ENCODE data around the gene ANAPC4.

ANAPC4 gene

DNA sequence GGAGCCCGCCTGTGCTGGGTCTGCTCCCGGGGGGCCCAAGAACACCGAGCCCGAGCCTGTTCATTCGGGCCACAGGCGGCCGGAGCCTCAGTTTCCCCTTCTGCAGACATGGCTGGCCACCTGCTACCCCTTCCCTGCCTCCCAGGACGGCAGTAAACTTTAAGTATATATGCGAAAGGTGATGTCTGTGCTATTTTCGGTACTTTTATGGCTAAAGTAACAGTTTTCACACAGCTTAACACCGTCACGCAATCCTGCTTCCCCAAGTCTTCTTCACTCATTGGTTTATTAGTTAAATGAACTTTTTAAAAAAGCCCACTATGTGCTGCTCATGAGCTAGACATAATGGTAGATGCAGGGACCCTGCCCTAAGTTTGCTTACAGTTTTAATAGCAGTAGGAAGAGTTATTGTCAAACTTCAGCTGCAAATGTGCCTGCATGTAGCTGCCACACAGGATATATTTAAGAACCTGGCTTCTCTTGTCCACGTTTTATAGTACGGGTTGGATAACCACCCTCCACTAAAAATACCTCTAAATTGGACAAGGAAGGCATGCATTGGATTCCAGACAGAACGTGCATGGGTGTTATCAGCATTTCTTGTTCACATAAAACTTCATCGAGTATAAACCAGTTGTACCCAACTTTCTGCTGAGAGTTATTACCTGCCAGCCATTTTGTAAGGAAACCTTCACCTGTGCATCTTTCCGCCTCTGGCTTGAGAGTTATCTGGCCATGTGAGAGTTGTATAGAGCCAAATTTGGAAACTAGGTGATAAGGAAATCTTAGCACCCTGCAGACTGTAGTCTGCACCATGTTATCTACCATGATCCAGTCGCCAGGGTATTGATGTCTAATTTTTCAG is 741 bp downstream of the ANAPC4 start:
- no peak for DNase-seq (ENCODE audit: low read depth)

DNA sequence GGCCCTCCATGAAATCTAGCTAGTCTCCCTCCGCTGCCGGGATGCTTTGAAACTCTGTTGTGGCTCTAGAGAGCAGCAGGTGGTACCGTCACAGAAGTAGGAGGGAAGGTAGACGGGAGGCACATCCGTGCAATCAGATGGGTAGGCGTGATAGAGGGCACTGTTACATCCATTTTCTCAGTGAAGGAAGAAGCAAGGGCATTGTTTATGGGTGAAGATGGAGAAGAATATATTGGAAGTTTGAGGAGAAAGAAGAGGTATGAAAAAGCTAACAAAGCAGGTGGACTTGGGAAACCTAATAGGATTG is 1.3 kb downstream of the ANAPC4 start:
- no peak for DNase-seq (ENCODE audit: low read depth)

DNA sequence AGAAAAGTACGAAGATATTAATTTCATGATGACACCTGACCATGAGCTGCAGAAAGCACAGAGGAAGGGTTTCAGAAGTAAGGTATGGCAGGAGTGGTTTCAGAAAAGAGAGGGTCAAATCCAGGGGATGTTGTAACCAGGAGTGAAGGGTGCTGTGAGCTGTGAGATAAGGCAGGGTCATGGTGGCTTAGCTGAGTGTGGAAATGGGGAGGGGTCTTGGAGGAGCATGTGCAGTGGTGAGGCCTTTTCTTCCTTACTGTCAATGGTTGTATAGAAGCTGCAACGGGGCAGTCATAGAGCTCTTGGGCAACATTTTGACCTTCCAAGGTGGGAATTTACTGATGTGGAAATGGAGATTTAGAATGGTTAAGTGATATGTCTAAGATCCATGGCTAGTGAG is 2.5 kb downstream of the ANAPC4 start:
- no peak for DNase-seq (ENCODE audit: low read depth)

DNA sequence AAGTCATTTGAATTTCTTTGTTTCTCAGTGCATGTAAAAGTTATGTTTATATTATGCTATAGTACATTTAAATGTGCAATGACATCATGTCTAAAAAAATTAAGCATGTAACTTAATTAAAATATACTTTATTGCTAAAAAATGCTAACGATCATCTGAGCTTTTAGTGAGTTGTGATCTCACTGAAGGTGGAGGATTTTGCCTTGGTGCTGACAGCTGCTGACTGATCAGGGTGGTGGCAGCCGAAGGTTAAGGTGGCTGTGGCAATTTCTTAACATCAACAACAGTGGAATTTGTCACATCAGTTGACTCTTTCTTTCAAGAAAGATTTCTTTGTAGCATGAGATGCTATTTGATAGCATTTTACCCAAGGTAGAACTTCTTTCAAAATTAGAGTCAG is 6.6 kb downstream of the ANAPC4 start:
- no peak for DNase-seq (ENCODE audit: low read depth)

DNA sequence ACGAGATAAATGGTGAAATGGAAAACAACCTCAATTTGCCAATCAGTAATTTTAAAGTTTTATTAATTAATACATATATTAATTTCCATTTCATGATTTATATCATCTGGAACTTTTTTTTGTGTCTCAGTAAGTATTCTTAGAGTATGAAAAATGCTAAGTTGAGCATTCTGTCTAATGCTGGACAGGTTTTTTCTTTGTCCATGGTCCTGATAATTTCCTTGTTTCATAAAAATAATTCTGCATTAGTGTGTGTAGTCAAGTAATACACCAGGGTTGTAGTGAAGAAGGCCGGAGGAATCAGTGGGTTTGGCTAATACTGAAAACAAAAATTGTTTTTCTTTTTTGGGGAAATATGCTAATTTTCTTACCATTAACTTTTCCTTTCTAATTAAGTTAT is 9.9 kb downstream of the ANAPC4 start:
- DNase-seq (ENCODE audit: low read depth): no peak

DNA sequence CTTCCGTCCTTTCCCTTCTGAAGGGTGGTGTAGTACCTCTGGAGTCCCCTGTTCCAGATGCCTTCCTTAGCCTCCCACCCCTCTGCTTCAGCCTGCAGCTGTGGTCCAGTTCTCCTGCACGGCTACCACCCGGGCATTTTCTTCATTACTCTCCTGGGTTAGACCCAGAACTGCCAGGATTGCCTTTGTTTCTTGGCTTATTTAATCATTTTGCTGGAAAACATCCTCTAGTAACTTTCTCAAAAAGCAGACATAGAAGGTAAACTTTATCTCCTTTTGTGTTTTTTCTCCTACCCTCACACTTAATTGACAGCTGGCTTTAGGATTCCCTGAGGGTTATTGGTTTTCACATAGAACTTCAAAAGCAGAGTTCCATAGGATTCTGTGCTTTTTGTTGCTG is 20.2 kb downstream of the ANAPC4 start:
- no peak for DNase-seq (ENCODE audit: low read depth)

DNA sequence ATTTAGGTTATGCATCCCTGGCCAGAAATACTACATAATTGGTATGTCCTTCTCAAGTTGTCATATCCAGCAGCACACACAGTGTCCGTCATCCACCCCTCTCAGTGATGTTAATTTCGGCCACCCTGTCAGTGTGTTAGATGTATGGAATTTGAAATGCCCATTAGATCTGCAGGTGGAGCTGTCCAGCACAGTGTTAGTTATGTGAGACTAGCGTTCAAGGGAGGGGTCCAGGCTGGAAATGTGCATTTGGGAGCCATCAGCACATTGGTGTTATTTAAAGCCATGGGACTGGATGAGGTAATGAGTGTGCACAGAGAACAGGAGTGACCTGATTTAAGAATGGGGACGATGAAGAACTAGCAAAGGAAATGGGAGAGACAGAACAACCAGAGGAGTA is 22.4 kb downstream of the ANAPC4 start:
- DNase-seq (ENCODE audit: low read depth): no peak

DNA sequence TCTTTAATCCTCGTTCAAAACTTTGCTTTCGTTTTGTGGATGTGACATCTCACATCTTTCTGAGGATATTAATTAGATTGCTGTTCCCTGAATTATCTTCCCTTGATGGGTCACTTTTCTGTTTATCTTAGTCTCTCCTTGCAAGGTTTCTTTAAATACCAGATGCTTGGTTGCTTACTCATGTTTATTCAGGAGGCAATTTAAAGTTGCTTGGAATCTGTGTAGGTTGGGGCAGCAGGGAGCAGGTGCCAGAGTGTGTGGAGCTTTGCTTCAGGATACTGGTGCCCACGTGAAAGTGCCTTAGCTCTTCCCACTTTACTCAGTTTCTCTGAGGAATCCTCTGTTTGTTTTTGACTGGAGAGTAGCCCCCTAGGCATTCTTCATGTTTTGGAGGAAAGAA is 24.0 kb downstream of the ANAPC4 start:
- DNase-seq (ENCODE audit: low read depth): no peak

DNA sequence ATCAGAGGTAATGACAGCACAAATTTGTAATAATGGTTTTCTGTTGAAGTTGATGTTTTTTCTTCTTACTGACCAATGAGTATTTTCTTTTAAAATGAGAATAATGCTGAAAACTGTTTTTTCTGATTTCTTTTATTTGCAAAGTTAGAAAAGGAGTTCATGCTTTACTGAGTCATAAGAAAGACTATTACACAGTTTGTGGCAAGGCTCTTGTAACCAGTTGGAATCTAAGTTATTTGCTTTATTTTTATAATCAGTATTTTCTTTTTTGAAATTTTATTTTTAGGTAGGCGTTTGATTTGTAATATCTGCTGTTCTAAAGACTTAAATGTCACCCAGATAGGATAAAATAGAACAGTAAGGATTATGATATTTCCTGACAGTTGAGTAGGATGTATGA is 25.5 kb downstream of the ANAPC4 start:
- DNase-seq (ENCODE audit: low read depth): no peak

DNA sequence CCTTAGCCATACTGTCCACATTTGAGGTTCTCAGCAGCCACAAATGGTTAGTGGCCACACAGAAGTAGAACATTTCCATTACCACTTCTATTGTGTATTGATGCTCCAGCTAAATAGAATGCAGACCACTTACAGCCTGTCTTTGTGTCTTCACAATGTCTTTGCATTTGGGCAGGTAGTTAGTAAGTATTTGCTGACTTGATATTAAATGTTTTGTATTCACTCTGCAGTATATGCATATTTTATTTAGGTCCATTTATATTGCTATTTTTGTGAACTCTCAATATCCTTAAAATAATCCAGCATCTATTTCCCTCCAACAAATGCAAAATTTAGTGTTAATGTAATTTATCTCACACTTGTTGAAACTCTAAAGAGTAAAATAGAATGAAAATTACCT is 26.6 kb downstream of the ANAPC4 start:
- DNase-seq (ENCODE audit: low read depth): no peak

DNA sequence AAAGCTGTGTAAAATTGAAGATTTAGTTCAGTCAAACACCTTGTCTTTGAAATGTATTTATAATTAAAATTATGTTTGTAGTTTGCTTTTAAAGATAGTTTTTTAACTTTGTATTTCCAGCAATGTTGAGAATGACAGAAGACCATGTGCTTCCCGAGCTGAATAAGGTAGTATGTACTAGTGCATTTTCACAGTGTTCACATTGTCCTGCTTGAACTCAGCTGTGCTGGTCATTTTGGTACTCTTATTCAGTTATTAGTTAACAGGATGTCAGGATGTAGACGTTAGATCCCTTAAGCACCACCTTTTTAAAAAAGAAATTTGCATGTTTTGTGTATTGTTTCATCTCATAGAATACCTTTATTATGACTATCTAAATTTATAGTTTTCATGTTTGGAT is 28.4 kb downstream of the ANAPC4 start:
- DNase-seq (ENCODE audit: low read depth): no peak

DNA sequence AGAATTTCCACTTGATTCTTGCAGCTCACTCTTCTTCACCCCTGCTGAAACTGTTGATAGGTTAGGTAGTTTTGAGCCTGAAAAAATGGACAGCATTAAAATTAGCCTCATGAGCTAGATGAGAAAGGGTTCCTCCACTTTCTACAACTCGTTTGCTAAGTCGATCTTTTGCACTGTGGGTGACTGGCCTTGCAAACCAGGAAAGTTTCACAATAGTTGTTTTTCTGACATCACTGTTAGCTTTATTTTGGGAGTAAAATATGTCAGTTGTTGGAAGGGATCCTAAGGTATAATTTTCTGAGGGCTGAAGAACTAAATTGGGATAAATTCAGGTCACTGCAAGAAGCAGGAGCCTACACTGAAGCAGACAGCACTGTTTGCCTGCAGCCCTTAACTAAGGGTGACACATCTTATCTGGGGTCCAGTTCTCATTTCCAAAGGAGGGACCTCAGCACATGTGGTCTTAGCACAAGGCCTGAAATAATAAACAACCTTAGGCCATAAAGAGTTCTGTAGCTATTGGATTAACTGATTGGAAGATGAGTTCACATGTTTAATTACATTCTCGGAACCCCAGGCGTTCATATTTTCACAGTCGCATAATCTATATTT is 29.1 kb downstream of the ANAPC4 start:
- DNase-seq (ENCODE audit: low read depth): no peak

DNA sequence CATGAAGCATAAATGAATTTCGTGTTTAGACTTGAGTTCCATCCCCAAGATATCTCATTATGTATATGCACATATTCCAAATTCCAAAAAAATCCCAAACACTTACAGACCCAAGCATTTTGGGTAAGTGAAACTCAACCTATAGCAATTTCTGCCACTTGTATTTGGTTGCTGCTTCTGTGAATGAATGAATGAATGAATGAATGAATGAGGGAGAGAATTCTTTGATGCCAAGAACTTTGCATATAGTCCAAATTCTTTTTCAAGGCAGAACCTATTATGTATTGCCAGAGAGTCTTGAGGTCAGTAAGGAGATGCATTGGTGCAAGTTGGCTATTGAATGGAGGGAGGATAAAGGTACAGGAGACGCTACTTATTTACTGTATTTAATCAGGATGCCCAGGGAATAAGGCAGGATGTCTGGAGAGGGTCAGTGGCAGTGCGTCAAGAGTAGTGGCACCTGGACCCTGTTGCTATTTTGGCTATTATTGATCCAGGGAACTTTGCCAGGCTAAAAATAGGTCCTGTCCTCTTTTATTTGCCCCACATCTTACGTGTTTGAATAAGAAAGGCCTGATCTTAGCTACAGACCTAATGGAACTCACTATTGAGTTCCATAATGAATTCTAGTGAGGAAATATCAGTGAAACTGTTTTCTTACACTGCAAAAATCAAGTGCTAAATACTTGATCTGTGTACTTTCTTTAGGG is 33.9 kb downstream of the ANAPC4 start:
- no peak for DNase-seq (ENCODE audit: low read depth)

DNA sequence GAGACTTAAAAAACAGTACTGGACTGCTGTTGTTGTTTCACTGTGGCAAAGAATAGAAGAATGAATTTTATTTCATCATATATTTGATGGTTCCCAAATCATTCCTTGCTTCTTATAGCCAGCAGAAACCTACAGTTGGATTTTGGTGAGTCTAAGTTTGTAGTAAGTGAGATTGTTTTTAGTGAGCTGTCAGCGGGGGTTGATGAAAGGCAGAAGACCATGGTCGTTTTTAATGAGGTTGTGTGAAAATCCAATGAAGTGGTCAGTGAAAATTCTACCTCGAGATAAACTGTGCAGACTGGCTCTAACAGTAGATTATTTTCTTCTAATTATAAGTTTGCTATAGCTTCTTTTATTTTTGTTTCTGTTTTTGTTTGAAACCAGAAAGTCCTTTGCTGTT is 36.2 kb downstream of the ANAPC4 start:
- DNase-seq (ENCODE audit: low read depth): no peak

DNA sequence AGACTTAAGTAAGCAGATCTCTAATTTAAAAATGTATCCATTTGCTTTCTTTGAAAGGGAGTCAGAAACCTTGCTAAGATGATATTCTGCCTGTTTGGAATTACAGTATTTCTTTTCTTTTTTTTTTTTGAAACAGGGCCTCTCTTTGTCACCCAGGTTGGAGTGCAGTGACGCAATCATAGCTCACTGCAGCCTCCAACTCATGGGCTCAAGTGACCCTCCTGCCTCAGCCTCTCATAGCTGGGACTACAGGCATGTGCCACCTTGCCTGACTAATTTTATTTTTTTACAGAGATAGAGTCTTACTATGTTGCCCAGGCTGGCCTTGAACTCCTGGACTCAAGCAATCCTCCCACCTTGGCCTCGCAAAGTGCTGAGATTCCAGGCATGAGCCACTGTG is 40.0 kb downstream of the ANAPC4 start:
- no peak for DNase-seq (ENCODE audit: low read depth)

DNA sequence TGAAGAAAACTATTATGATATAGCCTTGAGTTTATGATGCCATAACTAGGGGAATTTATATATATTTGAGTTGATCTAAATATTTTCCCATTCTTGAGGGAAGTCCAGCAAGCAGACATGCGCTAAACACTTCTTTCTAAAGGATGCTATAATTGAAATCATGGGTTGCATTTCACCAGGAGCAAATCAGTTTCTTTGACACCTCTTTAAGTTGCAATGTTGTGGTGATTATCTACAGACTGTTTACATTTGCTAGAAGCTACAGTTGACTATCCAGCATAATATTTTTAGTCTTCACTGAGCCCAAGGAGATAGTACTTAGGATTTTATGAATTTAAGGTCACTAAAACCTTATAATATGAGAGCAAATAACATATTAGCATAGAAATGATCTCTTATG is 43.9 kb downstream of the ANAPC4 start:
- no peak for DNase-seq (ENCODE audit: low read depth)

DNA sequence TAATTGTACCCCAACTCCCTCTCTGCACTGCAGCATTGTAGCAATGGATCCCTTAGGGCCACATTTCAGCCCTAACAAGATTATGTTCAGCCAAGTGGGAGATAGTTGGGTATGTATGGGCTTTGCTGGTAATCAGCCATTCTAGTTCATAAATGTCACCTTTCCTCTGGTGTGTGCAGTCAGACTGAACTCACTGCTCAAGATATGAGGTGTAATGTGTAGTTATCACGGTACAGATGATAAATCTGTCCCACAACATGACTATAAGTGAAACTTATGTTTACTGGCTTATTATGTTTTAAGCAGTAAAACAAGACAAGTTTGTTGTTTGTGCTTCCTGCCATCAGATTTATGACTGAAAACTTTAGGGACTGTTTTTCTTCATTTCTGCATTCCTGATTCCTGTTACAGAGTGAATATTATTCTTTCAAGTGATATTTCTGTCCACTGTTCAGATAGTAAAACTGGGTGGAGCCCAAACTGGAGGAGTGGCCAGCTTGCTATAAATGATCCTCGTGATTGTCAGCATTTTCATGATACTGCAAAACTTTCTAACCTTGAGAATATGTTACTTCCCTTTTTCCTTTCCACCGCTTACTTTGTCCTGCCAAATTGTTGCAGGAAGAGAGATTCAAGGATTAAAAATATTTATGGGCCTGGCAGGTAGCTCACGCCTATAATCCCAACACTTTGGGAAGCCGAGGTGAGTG is 44.9 kb downstream of the ANAPC4 start:
- DNase-seq (ENCODE audit: low read depth): no peak

DNA sequence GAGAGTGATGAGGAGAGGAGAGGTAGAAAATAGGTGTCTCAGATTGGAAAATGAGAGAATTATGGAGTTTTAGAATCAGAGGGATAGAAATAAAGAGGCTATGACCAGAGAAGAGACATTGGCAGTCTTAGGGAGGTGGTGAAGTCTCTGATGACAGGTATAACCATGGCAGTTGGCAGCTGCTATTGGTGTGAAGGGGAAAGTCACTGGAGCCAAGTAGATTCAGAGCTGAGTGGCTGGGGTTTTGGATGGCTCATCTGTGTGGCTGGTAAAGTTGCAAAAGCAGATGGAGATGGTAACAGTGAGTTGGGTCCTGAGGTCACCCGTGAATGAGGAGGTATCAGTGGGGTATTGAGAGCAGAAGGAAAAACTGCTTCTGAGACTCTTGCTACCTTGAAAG is 46.5 kb downstream of the ANAPC4 start:
- DNase-seq (ENCODE audit: low read depth): no peak

DNA sequence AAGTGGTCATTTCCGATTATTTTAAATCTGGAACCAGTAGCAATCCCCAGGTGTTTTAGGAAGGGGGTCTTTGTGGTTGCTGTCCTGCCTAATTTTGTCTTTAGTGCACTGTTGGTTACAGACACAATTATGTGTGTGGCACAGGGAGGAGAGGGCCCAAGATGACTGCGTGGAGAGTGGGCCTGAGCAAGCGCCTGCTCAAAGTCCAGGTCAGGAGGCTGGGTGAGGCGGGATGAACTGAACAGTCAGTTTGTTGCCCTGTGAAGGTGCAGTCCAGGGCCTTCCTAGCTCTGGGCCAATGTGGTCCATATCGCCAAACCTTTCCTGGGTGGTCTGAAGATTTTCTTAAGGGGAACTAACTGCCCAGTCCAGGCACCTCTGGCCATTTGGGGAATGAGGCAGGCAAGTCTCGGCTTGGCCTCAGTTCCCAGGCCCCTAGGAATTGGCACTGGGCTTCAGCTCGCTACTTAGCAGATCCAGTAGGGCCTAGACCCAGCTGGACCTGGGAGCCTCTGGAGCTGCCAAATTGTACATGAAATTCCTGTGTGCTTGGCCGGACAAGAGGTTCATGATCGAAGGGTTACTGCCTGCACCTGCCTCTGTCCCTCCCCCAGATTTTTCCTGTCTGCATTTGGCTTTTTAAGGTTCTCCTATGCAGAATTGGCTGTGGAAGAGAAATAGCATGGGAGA is 47.6 kb downstream of the ANAPC4 start:
- DNase-seq (ENCODE audit: low read depth): no peak

DNA sequence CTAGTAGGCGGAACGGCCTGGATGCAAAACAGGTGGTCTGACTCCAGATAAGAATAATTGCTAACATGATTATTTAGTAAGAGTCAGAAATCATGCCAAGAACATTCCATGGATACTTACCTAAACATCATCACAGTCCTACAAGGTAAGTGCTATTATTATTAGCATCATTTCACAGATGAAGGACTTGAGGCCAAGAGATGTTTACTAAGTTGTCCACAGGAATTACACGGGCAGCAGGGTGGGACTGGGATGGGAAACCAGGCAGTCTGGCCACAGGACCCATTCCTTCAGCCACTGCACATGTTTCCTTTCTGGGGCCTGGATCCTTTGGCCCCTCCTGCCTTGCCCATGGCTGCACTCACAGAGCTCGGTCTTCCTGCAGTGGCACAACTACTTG is 48.3 kb downstream of the ANAPC4 start:
- DNase-seq (ENCODE audit: low read depth): no peak

DNA sequence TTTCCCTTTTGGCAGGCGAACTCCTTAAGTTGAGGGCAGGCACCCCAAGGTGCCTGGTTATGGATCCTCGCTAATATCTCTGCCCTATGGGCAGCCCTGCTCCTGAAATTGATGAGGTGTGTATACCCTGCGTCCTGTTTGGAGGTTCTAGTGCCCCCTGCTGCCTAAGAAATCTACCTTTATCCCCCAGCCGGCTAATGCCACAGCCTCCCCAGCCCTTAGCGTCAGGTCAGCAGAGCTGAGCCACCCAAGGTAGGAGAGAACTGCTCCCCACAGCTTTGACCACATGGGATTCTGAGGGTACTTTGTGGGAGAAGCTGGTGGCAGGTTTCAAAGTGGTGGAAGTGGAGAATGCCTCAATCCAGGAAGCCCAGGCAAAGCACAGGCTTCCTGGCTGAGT is 50.8 kb downstream of the ANAPC4 start:
- no peak for DNase-seq (ENCODE audit: low read depth)

DNA sequence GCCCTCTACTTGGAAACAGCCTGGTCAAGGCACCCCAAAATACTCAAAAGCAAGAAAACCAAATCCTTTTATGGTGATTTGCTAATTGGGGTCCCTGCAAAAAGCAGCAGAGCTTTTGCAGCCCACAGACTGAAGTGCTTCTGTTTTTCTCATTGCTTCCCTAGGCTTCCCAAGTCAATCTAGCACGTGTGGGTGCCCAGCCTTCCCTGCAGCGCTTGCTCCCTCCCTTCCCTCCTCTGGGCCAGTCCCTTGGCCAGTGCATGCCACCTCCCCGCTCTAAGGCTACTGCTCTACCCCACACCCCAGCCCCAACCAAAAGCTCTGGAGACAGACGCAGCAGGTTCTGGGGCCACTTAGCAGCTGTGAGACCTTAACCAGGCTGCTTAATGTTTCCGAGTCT is 53.6 kb downstream of the ANAPC4 start:
- DNase-seq (ENCODE audit: low read depth): no peak
